HG02798 (cell line): ENCODE measurements around the gene ZFP90.
A peak's percentile ranks its signal among the peaks of the same experiment; 100 is the strongest.
"Not testable (repeated sequence)": the region's sequence is repeated elsewhere in the genome, so short reads cannot be mapped to it uniquely, and the experiment has no call there.

Experiments used
- ATAC-seq: cut with Tn5 transposase; IDR thresholded peaks from one replicate; pipeline ENCODE4 v1.9.1; 2021; ENCODE audit warnings: mild to moderate bottlenecking; ENCODE audit not compliant: unreplicated experiment, poor library complexity

Gene ZFP90

DNA sequence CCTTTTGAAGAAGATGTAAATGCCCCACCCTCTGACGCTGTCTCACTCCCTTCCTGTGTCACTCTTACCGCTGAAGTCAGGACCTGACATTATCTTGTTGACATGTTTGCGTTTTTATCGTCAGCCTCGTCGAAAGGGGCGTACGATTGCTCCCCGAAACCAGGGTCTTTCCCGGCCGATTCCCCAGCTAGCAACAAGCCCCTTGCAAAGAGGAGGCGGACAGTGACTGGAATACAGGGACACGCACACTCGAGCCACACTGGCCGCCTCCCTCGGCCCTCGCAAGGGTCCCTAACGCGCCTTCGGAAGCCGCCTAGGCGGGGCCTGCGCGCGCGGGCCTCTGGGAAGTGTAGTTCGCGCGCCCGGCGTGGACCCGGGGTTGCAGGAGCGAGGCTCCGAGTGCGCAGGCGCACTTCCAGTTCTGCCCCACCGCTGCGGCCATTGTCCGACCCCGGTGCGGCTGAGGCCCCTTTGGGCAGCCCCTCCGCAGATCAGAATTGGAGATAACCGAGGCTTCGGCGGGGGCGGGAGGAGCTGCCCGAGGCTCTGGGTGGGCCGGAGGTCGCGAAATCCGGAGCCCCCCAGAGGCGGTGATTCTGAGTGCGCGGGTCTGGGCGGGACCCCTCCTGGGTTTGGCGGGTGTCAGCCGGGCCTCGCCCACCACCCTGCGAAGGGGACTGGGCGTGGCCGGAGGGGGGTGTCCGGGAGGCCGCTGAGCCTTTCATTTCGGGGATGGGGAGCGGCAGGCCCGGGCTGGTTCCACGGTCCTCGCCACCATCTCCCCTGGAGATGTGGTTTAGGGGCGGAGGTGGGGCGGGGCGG, at the start of gene ZFP90:
TSS of gene ZFP90 (plus strand) at position 412 of the 822 bp plus-strand sequence. CDS start 502 bp downstream, outside the sequence.
- ATAC-seq = peak; percentile 96

DNA sequence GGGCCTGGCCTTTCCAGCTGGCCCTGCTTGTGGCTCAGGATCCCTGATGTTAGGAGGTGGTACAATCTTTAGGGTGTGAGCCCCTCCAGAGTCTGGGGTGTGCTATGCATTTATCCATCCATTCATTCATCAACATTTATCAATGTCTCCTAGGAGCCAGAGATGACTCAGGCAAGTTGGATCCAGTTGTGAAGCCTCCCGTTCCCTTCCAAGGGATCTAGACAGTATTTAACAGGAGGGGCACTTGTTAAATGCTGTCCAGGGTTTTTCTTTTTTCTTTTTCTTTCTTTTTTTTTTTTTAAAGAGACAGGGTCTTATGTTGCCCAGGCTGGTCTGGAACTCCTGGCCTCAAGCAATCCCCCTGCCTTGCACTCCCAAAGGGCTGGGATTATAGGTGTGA, 48.7 kb upstream of the ZFP90 start:
- ATAC-seq = no peak

DNA sequence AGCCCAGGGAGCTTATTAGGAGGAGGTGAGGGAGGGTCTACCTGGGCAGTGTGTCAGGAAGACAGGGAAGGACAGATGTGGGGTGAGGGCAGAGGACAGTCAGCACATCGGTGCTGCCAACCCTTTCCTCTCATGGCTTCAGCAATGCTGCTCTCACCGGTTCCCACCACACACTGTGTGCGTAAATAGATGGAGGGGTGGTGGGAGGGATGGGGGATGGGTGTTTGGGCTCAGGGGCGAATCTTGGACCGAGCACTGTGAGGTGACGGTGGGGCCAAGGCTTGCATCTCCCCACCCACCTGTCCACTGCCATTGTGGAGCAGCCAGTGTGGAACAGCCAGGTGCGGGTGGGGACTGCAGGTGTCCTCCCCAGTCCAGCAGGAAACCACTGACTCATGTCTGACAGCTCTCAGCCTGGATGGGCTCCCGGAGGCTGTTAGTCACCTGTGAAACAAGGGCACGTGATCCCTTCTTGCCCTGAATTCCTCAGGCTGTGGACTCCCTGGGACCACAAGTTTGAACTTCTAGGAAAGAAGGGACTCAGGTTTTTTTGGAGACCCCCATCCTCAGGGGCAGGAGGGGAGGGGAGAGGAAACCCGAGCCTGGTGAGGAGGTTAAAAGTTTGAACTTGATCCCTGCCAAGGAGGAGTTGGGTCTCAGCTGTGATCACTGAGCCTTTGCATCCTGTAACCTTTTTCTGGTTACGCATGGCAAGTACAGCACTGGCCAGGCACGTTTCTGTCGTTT, 48.1 kb upstream of the ZFP90 start:
- no peak for ATAC-seq

DNA sequence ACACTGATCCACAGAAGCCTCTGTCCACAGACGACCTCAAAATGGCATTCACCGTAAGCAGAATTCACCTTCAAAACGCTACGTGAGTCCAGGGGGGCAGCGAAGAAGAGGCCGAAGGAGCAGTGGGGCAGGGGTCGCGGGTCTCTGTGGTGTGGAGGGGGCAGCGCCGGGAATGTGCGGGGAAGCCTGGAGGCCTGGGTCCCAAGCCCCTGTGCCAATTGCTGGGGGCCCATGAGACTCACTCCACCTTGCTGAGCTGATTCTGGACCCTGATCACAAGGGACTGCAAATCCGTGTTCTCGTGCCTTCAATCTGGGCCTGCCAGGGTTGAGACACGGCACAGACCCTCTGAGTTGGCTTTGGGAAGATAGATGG, 47.5 kb upstream of the ZFP90 start:
- ATAC-seq = no peak

DNA sequence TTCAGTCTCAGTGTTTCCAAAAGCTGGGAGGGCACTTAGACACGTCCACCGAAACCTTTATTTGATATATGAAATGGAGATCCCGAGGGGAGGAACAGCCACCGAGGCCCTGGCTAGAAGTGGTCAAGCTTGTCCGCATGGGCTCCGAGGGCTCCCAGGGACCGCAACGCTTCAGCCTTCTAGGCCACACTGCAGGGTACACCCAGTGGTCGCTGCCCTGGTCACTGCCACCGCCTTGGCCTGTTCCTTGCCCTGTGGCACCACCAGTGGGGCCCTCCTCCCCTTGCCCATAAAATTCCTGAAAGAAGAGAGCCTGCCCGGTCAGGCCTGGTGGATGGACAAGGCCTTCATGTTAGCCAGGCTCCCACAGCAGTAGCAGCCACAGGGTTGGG, 46.9 kb upstream of the ZFP90 start:
- no peak for ATAC-seq

DNA sequence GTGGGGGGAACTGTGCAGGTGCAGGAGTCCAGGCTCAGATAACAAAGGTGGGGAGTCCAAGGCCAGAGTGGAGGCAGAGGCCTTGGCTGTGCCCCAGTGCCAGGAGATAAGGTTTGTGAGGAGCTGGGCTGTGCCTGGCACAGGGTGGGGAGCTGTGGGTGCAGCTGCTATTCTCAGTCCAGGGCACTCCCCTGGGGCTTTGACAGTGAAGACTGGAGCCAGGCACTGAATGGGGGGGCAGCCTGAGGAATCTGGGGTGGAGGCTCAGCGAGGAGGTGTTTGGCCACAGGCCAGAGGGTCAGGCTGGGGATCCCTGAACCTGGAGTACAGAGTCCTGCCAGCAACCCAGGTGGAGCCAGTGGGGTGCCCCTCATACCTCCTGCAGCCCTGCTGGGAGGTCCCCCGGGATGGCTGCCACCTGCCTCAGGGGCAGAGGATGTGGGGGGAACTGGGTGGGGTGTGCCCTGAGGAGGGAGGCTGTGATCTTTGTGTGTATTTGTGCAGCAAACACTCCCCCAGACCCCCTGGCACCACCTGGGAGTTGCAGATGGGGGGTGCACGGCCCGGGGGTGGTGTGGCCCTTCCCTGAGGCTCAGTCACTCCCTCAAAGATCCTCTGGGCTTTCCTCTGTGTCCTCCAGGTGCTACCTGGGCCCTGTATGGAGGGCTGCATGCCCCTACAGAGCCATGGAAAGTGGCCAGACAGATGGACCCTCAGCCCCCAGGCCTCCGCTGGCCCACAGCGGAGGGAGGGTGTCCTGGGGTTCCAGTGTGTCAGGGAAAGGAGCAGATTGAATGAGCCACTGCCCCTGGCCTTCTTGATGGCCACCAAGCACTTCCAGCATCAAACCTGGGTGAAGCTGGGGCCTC, 46.3 kb upstream of the ZFP90 start:
- ATAC-seq = no peak

DNA sequence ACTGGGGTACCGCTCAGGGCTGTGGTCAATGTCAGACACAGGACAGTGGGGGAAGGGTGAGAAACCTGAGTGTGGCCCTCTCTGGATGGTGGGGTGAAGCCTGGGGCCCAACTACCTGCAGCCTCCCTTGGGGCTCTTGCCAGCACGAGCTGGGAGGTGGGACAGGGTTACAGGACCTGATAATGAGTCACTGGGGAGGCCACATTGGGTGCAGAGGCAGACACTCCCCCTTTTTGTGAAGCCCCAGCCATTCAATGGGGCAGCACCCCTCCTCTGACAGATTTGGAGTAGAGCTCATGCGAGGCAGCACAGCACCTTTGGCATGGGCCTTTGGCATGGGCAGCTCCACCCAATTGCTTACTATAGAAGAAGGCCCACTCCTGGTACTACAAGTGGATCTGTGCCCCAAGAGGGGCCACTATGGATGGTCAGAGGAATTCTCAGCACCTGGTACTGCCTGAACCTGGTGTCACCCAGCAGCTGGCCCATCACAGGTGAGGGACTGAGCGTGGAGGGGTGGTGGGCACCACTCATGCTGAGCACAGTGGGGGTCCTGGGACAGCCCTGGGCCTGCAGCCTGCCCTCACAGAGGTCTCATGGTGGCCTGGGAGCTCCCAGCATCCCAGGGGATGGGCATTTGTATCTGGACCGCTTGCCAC, 45.5 kb upstream of the ZFP90 start:
- ATAC-seq = no peak

DNA sequence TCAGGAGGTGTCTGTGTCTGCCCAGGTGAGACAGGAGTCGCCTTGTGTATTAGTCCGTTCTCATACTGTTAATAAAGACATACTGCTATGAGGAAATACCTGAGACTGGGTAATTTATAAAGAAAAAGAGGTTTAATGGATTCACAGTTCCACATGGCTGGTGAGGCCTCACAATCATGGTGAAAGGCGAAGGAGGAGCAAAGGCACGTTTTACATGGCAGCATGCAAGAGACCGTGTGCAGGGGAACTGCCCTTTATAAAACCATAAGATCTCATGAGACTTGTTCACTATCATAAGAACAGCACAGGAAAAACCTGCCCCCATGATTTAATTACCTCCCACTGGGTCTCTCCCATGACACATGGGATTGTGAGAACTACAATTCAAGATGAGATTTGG, 44.8 kb upstream of the ZFP90 start:
- not testable (repeated sequence) for ATAC-seq

DNA sequence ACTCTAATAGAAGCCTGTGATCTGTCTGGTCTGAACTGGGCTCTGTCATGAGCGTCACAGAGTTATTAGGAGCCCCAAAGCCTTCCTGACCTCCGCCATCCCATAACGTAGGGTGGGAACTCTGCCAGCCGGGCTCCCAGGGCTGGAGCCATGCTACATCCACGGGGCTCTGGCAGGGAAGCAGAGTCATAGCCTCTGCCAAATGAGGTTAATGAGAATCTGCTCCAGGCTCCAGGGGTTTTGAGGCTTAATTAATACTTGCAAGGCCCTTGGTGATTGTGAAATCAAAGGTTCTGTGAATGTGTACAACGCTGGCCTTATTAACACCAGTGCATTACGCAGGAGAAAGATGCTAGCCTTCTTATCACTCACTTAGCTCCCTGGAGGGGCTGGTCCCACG, 42.4 kb upstream of the ZFP90 start:
- ATAC-seq = no peak

DNA sequence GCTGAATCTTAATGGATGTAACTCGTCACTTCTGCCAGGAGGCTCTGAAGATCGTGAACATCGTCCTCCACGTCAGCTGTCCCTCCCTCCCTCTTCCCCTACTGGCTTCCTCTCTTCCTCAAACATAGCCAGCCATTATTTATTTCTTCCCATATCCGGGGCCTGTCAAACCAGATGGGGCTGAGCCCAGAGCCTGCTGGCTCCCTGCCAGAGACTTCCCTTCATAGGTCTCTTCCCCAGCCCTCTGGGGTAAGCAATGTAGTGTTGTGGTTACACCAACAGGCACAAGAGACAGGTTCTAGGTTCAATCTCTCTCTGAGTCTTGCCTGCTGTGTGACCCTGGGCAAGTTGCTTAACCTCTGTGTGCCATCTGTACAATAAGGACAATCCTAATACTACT, 40.1 kb upstream of the ZFP90 start:
- no peak for ATAC-seq

DNA sequence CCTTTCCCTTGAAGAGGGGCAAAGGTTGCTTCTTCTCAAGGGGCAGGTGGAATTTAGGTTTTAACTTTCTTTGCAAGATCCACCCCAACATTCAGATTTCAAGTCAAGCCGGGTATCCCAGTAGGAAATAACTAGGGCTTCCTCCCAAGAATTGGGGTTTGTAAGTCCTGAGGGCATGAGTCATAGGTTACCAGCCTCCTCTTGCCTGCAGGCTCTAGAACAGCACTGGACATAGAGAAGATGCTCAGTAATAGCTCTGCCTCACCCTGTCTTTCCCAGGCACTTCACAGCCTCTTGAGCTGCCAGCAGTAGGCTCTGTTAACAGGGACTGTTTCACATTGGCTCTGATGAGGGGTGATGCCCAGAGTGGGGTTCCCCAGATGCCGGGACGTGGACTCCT, 35.8 kb upstream of the ZFP90 start:
- no peak for ATAC-seq

DNA sequence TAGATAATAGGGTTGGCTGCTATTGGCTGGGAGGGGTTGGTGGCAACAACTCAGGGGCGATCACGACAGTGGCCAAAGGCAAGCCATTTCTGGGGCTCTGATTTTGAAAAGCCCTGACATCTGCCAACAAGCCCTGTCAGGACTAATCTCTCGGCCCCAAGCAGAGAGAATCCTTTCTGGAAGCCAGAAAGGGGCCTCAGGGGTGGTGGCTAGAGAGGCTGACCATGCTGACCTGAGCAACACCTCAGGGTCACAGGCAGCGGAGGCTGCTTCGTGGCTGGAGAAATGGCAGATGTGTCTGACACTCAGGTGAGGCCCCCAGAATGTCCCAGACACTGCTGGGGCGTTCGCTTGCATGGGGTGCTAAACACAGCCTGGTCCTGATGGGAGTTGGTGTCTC, 35.0 kb upstream of the ZFP90 start:
- no peak for ATAC-seq

DNA sequence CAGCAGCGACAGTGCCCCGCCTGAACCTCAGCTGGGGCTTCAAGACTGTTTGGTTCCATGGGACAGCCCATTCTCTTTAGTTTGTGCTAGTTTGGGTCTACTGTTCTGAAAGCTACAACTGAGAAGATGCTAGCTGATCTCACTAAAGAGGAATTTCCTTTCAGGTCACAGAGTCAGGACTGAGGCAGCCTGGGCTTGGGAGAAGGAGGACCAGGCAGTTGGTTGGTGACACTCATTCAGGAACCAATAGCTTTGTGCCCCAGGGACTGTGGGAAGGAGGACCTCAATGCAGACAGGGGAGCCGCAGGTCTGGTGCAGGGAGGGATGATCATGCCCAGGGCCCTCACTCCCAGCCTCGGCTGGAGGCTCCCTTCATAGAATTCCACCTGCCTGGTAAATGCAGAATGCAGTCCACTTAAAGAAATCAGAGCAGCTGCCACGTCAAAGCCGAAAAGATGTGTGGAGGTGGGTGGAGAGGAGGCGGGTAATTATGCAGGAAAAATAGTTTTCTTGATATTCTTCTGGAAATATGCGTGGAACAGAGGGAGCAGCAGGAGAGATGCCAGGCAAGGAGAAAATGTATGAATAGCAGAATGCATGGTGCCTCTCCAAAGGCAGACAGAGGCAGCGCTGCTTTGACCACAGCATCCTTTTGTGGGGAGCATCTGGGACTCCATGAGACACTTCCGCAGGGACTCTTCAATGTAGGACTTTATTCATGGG, 32.6 kb upstream of the ZFP90 start:
- ATAC-seq = no peak

DNA sequence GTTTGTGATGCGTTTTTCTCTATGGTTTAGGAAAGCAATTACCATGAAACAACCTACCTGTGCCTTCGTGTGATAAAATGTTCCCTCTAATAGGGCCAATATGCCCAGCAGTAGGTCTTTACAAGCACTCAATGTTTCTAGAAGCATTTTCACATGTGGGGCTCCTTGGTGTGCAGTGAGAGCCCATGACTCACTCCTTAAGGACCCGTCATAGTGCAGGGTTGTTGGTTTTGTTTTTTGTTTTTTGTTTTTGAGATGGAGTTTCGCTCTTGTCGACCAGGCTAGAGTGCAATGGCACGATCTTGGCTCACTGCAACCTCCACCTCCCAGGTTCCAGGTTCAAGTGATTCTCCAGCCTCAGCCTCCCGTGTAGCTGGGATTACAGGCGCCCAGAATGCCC, 31.1 kb upstream of the ZFP90 start:
- no peak for ATAC-seq

DNA sequence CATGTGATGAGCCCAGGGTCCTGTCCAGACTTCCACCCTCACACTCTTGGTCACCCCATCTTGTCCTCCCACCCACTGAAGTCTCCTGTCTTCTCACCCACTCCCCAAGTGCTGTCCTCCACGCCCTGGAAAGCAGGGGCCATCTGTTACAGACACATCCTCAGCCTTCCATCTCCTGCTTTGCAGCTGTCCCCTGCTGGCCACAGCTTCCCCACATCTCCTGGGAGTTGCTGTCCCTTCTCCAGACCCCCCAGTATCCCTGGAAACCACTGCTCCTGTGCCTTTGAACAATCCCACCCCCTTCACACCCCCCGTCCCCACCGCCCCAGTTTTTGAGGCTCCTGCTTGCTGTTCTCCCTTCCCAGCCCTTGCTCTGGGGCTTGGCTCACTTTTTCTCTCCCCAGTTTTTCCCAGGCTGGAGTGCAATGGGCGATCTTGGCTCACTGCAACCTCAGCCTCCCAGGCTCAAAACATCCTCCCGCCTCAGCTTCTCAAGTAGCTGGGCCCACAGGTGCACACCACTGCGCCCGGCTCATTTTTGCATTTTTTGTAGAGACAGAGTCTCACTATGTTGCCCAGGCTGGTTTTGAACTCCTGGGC, 30.4 kb upstream of the ZFP90 start:
- ATAC-seq = no peak

DNA sequence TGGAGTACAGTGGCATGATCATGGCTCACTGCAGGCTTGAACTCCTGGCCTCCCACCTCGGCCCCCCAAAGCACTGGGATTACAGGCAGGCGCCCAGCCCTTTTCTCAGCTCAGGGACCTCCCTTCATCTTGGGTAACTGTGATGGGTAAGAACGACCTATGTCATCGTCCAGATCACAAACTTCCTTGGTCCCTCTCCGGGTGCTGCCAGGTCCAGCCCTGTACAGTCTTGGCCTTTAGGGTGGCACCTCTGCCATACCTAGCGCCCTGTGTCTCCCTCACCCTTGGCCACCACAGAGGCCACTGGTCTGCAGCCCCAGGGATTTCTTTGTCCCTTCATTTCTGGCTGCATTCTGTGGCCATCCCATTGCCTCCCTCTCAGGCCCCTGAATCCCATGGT, 29.7 kb upstream of the ZFP90 start:
- ATAC-seq = no peak

DNA sequence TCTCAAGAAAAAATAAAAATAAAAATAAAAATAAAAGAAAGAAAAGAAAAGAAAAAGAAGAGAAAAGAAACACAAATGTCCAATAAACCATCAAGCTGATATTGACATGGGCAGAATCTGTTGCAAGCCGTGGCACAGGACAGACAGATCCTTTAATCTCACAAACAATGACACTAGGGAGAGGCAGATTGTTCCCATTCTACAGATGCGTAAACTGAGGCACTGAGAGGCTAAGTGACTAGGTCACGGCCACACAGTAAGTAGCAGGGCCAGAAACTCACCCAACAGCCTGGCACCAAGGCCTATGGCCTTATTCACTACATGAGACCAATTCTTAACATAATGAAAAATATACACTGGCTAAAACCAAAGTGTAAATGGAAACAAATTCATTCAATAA, 28.3 kb upstream of the ZFP90 start:
- no peak for ATAC-seq

DNA sequence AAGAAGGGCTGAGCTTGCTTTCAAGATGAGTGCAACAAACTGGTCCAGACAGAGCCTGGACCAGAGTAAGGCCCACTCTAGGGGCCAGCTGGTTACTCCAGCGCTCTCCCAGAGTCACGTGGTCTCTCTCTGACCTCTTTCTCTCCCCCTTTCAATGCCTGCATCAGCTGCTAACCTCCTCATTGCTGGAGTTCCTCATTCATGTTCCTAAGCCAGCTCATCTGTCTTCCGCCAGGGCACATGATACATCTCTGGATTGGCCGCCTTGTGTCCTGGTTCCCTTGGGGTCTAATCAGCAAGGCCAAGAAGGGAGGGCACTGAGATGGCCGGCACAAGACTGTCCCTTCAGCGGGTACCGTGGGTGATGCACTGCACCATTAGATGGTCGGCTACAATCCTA, 26.9 kb upstream of the ZFP90 start:
- no peak for ATAC-seq

DNA sequence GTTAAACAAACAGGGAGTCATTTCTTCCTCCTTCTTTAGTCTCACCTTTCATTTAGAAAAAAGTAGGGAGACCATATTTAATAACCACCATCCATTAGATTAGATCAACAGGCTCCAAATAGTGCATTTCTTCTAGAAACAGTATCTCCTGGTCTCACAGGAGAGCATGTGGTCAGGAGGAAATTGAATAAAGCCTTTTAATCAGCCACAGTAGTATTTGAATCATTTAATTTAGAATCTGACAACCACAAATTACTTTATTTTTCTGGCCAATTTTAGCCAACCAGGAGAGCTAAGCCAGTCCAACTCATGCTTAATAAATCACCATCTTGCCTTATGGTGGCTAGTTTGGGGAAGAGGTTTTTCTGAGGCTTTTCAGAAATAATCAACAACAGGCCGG, 26.3 kb upstream of the ZFP90 start:
- no peak for ATAC-seq
